H4 (cell line): ENCODE data around the gene CTDNEP1. TPM values are rescaled to one million over a fixed set of nuclear protein-coding genes. Genes with fewer than 3 reads are reported as not detected.

Experiments used
- DNase-seq: peaks from one replicate; pipeline ENCODE4 v3.0.0-alpha.2; 2015; ENCODE audit warnings: low spot score
- total RNA-seq: library from RNA; depleted of rRNA; stranded (reverse); fragments of >200 nt; shearing (Covaris generic); gene quantifications from 2 replicates; pipeline ENCODE4 v1.2.3, GENCODE V29; 2014

CTDNEP1 gene
- total RNA-seq, 1 experiment from 2014 or later: 19.8 TPM

GRCh38 chr17:7228920-7229319 lies 22.6 kb downstream of the CTDNEP1 start:
- DNase-seq: no peak

- no peak for DNase-seq
Observed at GRCh38 chr17:7226721-7227710, 24.5 kb downstream of the CTDNEP1 start.

- no peak for DNase-seq
Observed at GRCh38 chr17:7225711-7226331, 25.7 kb downstream of the CTDNEP1 start.

- DNase-seq: no peak
Observed at GRCh38 chr17:7224661-7225111, 26.8 kb downstream of the CTDNEP1 start.

- no peak for DNase-seq
Observed at GRCh38 chr17:7224110-7224509, 27.4 kb downstream of the CTDNEP1 start.

GRCh38 chr17:7223375-7223774 lies 28.2 kb downstream of the CTDNEP1 start:
- no peak for DNase-seq

GRCh38 chr17:7222972-7223292 lies 28.6 kb downstream of the CTDNEP1 start:
- no peak for DNase-seq

GRCh38 chr17:7222093-7222971 lies 29.2 kb downstream of the CTDNEP1 start:
- no peak for DNase-seq

GRCh38 chr17:7221278-7222092 lies 30.0 kb downstream of the CTDNEP1 start:
- no peak for DNase-seq

- DNase-seq: peak; percentile 63
Observed at GRCh38 chr17:7220593-7221277, 30.8 kb downstream of the CTDNEP1 start.

- DNase-seq: peak; percentile 72
Observed at GRCh38 chr17:7219812-7220592, 31.5 kb downstream of the CTDNEP1 start, which contains the start of the genes ACADVL and DLG4. TSS of gene ACADVL (plus strand) at chr17:7219938. CDS start at chr17:7219985, 47 bp downstream. TSS of gene DLG4 (minus strand) at chr17:7219836.

- no peak for DNase-seq
Observed at GRCh38 chr17:7219229-7219811, 32.2 kb downstream of the CTDNEP1 start.

GRCh38 chr17:7218758-7219157 lies 32.8 kb downstream of the CTDNEP1 start:
- DNase-seq: no peak

- DNase-seq: no peak
Observed at GRCh38 chr17:7218166-7218565, 33.4 kb downstream of the CTDNEP1 start.

GRCh38 chr17:7217113-7217987 lies 34.2 kb downstream of the CTDNEP1 start:
- DNase-seq: no peak

GRCh38 chr17:7216242-7217112 lies 35.1 kb downstream of the CTDNEP1 start:
- no peak for DNase-seq

- DNase-seq: no peak
Observed at GRCh38 chr17:7215652-7216180, 35.8 kb downstream of the CTDNEP1 start.
